GM12878 (cell line): ENCODE measurements around the gene SGIP1. TPM values are rescaled to one million over a fixed set of nuclear protein-coding genes. Genes with fewer than 3 reads are reported as not detected.
A peak's percentile ranks its signal among the peaks of the same experiment; 100 is the strongest.

Experiments
- ATAC-seq: fragments of 200-7000 bp; cut with Tn5 transposase; 3 replicates; pipeline ENCODE4 v1.9.1; 2020; ENCODE audit warnings: mild to moderate bottlenecking, moderate library complexity
- BruUV-seq: library from RNA; stranded (reverse); fragments of 400-500 nt; replicated peaks from 2 replicates; lab custom pipeline; 2021; lab: Mats Ljungman, UMichigan
- CTCF ChIA-PET: fragments of 300-600 bp; sonication (Branson Sonifier 250); formaldehyde crosslinking; extraction: SDS; loops from one replicate; lab custom pipeline; 2021; ENCODE audit warnings: inconsistent platforms; lab: Yijun Ruan, JAX
- POLR2A ChIA-PET: fragments of 350-600 bp; formaldehyde crosslinking; extraction: SDS; loops from one replicate; lab custom pipeline; 2021; ENCODE audit warnings: inconsistent platforms; lab: Charles Lee
- RAD21 ChIA-PET: fragments of 300-600 bp; sonication (Branson Sonifier 250); formaldehyde crosslinking; loops from one replicate; lab custom pipeline; 2023; ENCODE audit warnings: antibody characterized with exemption; ENCODE audit not compliant: unreplicated experiment; lab: Charles Lee
- SMC1A ChIA-PET: fragments of 300-600 bp; sonication (Branson Sonifier 250); formaldehyde crosslinking; loops from one replicate; lab custom pipeline; 2023; ENCODE audit not compliant: unreplicated experiment, uncharacterized antibody; lab: Charles Lee
- DNase-seq: peaks from one replicate; pipeline ENCODE4 v3.0.0-alpha.2; 2011; ENCODE audit warnings: low read depth, low spot score
- FAIRE-seq: peaks from 3 replicates; lab custom pipeline; 2011; peaks lifted over from hg19 to GRCh38; lab: Jason Lieb, UNC
- H2AFZ ChIP-seq: 2 replicates; pipeline ENCODE4 v1.6.0; 2011; ENCODE audit warnings: low read depth, low read length, control low read depth; ENCODE audit not compliant: control insufficient read depth
- H3K27ac ChIP-seq: 2 replicates; pipeline ENCODE4 v1.5.1; 2011; ENCODE audit warnings: control low read depth; ENCODE audit not compliant: control insufficient read depth, insufficient read depth
- H3K27me3 ChIP-seq, 2 experiments: replicated peaks in 1 of 2; 2 replicates each; pipeline versions ENCODE4 v1.6.0 to v1.6.1; 2011; ENCODE audit warnings: low read length in 1 of 2; ENCODE audit not compliant: control insufficient read depth in 2 of 2, insufficient read depth in 2 of 2
- H3K36me3 ChIP-seq, 2 experiments: 2 replicates each; pipeline ENCODE4 v1.5.1; 2011; ENCODE audit warnings: low read length in 1 of 2; ENCODE audit not compliant: control insufficient read depth in 2 of 2, insufficient read depth in 2 of 2
- H3K4me1 ChIP-seq: 2 replicates; pipeline ENCODE4 v1.6.1; 2011; ENCODE audit warnings: mild to moderate bottlenecking, low read length, moderate library complexity, mixed read lengths; ENCODE audit not compliant: control insufficient read depth, insufficient read depth
- H3K4me2 ChIP-seq: 2 replicates; pipeline ENCODE4 v1.6.0; 2011; ENCODE audit warnings: control low read depth; ENCODE audit not compliant: control insufficient read depth, insufficient read depth
- H3K4me3 ChIP-seq: fragments of 200-600 bp; sonication (generic); 2 replicates; pipeline ENCODE4 v1.5.1; 2016
- H3K79me2 ChIP-seq: 2 replicates; pipeline ENCODE4 v1.6.0; 2011; ENCODE audit warnings: low read length; ENCODE audit not compliant: control insufficient read depth, insufficient read depth
- H3K9ac ChIP-seq: 2 replicates; pipeline ENCODE4 v1.8.0; 2011; ENCODE audit warnings: low read length, control low read depth, mixed read lengths; ENCODE audit not compliant: control insufficient read depth, insufficient read depth
- H3K9me3 ChIP-seq: replicated peaks from 3 replicates; pipeline ENCODE4 v1.5.1; 2011; ENCODE audit warnings: mild to moderate bottlenecking, low read length; ENCODE audit not compliant: control insufficient read depth, insufficient read depth
- H4K20me1 ChIP-seq: 2 replicates; pipeline ENCODE4 v1.6.0; 2011; ENCODE audit not compliant: control insufficient read depth, insufficient read depth
- E2F8 ChIP-seq: fragments of 450-650 bp; IDR thresholded peaks from 2 replicates; pipeline ENCODE4 v1.6.1; 2018; ENCODE audit warnings: mild to moderate bottlenecking, low read depth, moderate library complexity; ENCODE audit not compliant: partially characterized antibody
- MTA2 ChIP-seq: fragments of 450-650 bp; IDR thresholded peaks from 2 replicates; pipeline ENCODE4 v1.6.1; 2016; ENCODE audit warnings: low read depth, mild to moderate bottlenecking, moderate library complexity
- MYC ChIP-seq: IDR thresholded peaks from 2 replicates; pipeline ENCODE4 v1.6.1; 2011; ENCODE audit warnings: mild to moderate bottlenecking, low read length, moderate library complexity, inconsistent platforms; ENCODE audit not compliant: insufficient read depth, insufficient replicate concordance, insufficient read length, severe bottlenecking
- NKRF ChIP-seq: fragments of 450-650 bp; conservative IDR thresholded peaks from 2 replicates; pipeline ENCODE4 v1.6.1; 2017; ENCODE audit warnings: mild to moderate bottlenecking, moderate library complexity
- RAD51 ChIP-seq: fragments of 450-650 bp; IDR thresholded peaks from 2 replicates; pipeline ENCODE4 v1.6.1; 2016; ENCODE audit warnings: moderate library complexity, mild to moderate bottlenecking, inconsistent platforms
- RELA ChIP-seq: fragments of 450-650 bp; IDR thresholded peaks from 2 replicates; pipeline ENCODE4 v1.8.0; 2014; ENCODE audit warnings: borderline replicate concordance; ENCODE audit not compliant: partially characterized antibody
- SUPT20H ChIP-seq: IDR thresholded peaks from 2 replicates; pipeline ENCODE4 v1.6.1; 2011; ENCODE audit warnings: low read depth, mild to moderate bottlenecking, low read length, moderate library complexity, borderline replicate concordance; ENCODE audit not compliant: control insufficient read depth
- ZBTB4 ChIP-seq: fragments of 450-650 bp; formaldehyde crosslinking; IDR thresholded peaks from 2 replicates; pipeline ENCODE4 v1.4.0; 2022; ENCODE audit warnings: mild to moderate bottlenecking, moderate library complexity
- WGBS: methylation state at CpG from one replicate; pipeline ENCODE4 v1.1.6; 2016; ENCODE audit warnings: low lambda C conversion rate; ENCODE audit not compliant: insufficient replicate concordance, insufficient coverage; ENCODE audit errors: missing lambda C conversion rate; 5-methylcytosine and 5-hydroxymethylcytosine counted together
- in situ Hi-C: fragments of 300-500 bp; cut with MboI; formaldehyde crosslinking; loops from 9 replicates; pipeline ENCODE4 v1.14.3; 2018; ENCODE audit warnings: mixed read lengths
- intact Hi-C: fragments of 100-400 bp; cut with micrococcal nuclease; formaldehyde crosslinking; loops from one replicate; pipeline ENCODE4 v1.14.2; 2022; ENCODE audit not compliant: unreplicated experiment
- polyA plus RNA-seq, 11 experiments: library from polyadenylated mRNA; depleted of rRNA in 4 of 11; unstranded in 6 of 11; stranded (reverse) in 5 of 11; fragments of >200 nt; fragmentation: Nextera tagmentation in 4 of 11; fragmentation: Illumina TruSeq in 1 of 11; extraction: Ambion mirVana in 4 of 11; extraction: Trizol in 1 of 11; gene quantifications; 1 replicate in 1 of 11; 2 replicates in 10 of 11; pipeline versions ENCODE4 v1.2.1 to v1.2.3, GENCODE V29; 2011 to 2016; ENCODE audit warnings: inconsistent platforms in 2 of 11, missing spikeins in 2 of 11, low read depth in 1 of 11
- total RNA-seq, 4 experiments: library from RNA; depleted of rRNA in 3 of 4; stranded (reverse); fragments of >200 nt in 3 of 4; fragmentation: Illumina TruSeq in 1 of 4; extraction: Trizol in 1 of 4; gene quantifications; 2 replicates each; pipeline versions ENCODE4 v1.2.1 to v1.2.3, GENCODE V29; 2013 to 2021

SGIP1 gene
- total and polyA plus RNA-seq, 10 of the 15 experiments (the other 5 are each of a cell fraction or from before 2014, with no cell fraction given) = 0.15 TPM; not detected in 9

GRCh38 chr1:66777831-66778230, 243.9 kb downstream of the SGIP1 start:
- Histone ChIP-seq H3K4me3 (no peak overlapping the region), H3K79me2 (no peaks in the 10 kb centered on the region), H3K9ac (no peak overlapping the region), H3K27me3 (no peaks in the 10 kb centered on the region), H3K4me1 (no peaks in the 10 kb centered on the region), H4K20me1 (no peaks in the 10 kb centered on the region), H3K4me2 (no peak overlapping the region), H2AFZ (no peak overlapping the region), H3K36me3 (no peaks in the 10 kb centered on the region), H3K9me3 (no peaks in the 10 kb centered on the region), H3K27ac (no peak overlapping the region)
- ChIA-PET SMC1A (no interaction called here), POLR2A (no interaction called here), RAD21 (no interaction called here), CTCF (interaction anchor here (0.6 to 1.8 kb wide), 3 partner anchors 9 to 372 kb away, joined by 4 to 5 read pairs (median 5); no protein-coding TSS in a partner anchor)
- BruUV-seq = no TSS peak
- 1% methylated on average over 3 of the region's 3 CpGs for WGBS
- DNase-seq (no peak), FAIRE-seq (no peak), ATAC-seq (no peak)
- intact Hi-C loops = no loop called here
- TF ChIP-seq MTA2 = peak; percentile 46; the same call in 1 of the 2 replicates
- TF ChIP-seq MYC = no peak
- in situ Hi-C loops = no loop called here

- ChIA-PET RAD21 (no interaction called here), SMC1A (no interaction called here), CTCF (interaction anchor here (1.6 to 1.8 kb wide), 2 partner anchors 9 to 15 kb away, joined by 4 to 5 read pairs; no protein-coding TSS in a partner anchor), POLR2A (no interaction called here)
- H3K27me3 ChIP-seq = no peaks in the 10 kb centered on the region
- no peak overlapping the region for H3K4me2 ChIP-seq
- FAIRE-seq (no peak), ATAC-seq (no peak), DNase-seq (no peak)
- no peaks in the 10 kb centered on the region for H3K36me3 ChIP-seq
- no peak overlapping the region for H3K4me3 ChIP-seq
- intact Hi-C loops (no loop called here), in situ Hi-C loops (no loop called here)
- H3K27ac ChIP-seq = no peak overlapping the region
- H3K79me2 ChIP-seq = no peaks in the 10 kb centered on the region
- no TSS peak for BruUV-seq
- H4K20me1 ChIP-seq = no peaks in the 10 kb centered on the region
- WGBS = 50% methylated on average over 4 of the region's 4 CpGs
- H2AFZ ChIP-seq = no peak overlapping the region
- H3K9me3 ChIP-seq = no peaks in the 10 kb centered on the region
- H3K9ac ChIP-seq = no peak overlapping the region
- no peaks in the 10 kb centered on the region for H3K4me1 ChIP-seq
- TF ChIP-seq RELA (no peak), SUPT20H (no peak), E2F8 (no peak), ZBTB4 (CRISPR knock-in tag) (no peak), NKRF (no peak), RAD51 (no peak)
Observed at GRCh38 chr1:66778266-66778665, 244.3 kb downstream of the SGIP1 start.
